ENCODE results near the gene THRB.

DNA sequence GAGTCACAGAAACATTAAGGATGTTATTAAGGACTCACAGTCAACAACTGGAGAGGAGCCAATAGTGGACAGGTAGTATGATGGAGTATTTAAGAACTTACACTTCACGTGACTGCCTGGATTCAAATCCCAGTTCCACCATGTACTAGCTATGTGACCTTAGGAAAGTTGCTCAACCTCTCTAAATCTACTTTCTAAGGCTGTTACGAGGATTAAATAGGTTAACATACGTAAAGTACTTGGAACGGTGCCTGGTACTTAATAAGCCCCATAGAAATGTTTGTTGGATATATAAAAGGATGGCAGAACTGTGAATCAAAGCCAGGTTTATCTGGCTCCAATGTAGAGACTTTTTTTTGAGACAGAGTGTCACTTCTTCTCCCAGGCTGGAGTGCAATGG is 24.4 kb downstream of the THRB start:
- TF ChIP-seq, protein P1, sequence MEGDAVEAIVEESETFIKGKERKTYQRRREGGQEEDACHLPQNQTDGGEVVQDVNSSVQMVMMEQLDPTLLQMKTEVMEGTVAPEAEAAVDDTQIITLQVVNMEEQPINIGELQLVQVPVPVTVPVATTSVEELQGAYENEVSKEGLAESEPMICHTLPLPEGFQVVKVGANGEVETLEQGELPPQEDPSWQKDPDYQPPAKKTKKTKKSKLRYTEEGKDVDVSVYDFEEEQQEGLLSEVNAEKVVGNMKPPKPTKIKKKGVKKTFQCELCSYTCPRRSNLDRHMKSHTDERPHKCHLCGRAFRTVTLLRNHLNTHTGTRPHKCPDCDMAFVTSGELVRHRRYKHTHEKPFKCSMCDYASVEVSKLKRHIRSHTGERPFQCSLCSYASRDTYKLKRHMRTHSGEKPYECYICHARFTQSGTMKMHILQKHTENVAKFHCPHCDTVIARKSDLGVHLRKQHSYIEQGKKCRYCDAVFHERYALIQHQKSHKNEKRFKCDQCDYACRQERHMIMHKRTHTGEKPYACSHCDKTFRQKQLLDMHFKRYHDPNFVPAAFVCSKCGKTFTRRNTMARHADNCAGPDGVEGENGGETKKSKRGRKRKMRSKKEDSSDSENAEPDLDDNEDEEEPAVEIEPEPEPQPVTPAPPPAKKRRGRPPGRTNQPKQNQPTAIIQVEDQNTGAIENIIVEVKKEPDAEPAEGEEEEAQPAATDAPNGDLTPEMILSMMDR (IDR thresholded peaks at IDR 0.05) = no peak
- TF ChIP-seq, protein P2, sequence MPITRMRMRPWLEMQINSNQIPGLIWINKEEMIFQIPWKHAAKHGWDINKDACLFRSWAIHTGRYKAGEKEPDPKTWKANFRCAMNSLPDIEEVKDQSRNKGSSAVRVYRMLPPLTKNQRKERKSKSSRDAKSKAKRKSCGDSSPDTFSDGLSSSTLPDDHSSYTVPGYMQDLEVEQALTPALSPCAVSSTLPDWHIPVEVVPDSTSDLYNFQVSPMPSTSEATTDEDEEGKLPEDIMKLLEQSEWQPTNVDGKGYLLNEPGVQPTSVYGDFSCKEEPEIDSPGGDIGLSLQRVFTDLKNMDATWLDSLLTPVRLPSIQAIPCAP (CRISPR knock-in tag; IDR thresholded peaks at IDR 0.05) = no peak
- TF ChIP-seq TEAD1 (CRISPR knock-in tag; IDR thresholded peaks at IDR 0.05) (no peak), NR1H2 (CRISPR knock-in tag; IDR thresholded peaks at IDR 0.05) (no peak), NFYB (CRISPR knock-in tag; conservative IDR thresholded peaks at IDR 0.05; ENCODE audit: low read depth) (no peak), CBFB (CRISPR knock-in tag; IDR thresholded peaks at IDR 0.05; ENCODE audit: low read depth) (no peak), MLX (CRISPR knock-in tag; IDR thresholded peaks at IDR 0.05) (no peak), MYBL2 (CRISPR knock-in tag; IDR thresholded peaks at IDR 0.05) (no peak), SP1 (CRISPR knock-in tag; conservative IDR thresholded peaks at IDR 0.05) (no peak), ARID4B (CRISPR knock-in tag; IDR thresholded peaks at IDR 0.05; ENCODE audit: borderline replicate concordance) (no peak), ZNF232 (CRISPR knock-in tag; IDR thresholded peaks at IDR 0.05) (no peak)
- TF ChIP-seq, protein P3, sequence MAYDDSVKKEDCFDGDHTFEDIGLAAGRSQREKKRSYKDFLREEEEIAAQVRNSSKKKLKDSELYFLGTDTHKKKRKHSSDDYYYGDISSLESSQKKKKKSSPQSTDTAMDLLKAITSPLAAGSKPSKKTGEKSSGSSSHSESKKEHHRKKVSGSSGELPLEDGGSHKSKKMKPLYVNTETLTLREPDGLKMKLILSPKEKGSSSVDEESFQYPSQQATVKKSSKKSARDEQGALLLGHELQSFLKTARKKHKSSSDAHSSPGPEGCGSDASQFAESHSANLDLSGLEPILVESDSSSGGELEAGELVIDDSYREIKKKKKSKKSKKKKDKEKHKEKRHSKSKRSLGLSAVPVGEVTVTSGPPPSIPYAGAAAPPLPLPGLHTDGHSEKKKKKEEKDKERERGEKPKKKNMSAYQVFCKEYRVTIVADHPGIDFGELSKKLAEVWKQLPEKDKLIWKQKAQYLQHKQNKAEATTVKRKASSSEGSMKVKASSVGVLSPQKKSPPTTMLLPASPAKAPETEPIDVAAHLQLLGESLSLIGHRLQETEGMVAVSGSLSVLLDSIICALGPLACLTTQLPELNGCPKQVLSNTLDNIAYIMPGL (CRISPR knock-in tag; IDR thresholded peaks at IDR 0.05) = no peak
- TF ChIP-seq, protein P4, sequence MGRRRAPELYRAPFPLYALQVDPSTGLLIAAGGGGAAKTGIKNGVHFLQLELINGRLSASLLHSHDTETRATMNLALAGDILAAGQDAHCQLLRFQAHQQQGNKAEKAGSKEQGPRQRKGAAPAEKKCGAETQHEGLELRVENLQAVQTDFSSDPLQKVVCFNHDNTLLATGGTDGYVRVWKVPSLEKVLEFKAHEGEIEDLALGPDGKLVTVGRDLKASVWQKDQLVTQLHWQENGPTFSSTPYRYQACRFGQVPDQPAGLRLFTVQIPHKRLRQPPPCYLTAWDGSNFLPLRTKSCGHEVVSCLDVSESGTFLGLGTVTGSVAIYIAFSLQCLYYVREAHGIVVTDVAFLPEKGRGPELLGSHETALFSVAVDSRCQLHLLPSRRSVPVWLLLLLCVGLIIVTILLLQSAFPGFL (CRISPR knock-in tag; IDR thresholded peaks at IDR 0.05; ENCODE audit: borderline replicate concordance) = no peak
- TF ChIP-seq, protein P5, sequence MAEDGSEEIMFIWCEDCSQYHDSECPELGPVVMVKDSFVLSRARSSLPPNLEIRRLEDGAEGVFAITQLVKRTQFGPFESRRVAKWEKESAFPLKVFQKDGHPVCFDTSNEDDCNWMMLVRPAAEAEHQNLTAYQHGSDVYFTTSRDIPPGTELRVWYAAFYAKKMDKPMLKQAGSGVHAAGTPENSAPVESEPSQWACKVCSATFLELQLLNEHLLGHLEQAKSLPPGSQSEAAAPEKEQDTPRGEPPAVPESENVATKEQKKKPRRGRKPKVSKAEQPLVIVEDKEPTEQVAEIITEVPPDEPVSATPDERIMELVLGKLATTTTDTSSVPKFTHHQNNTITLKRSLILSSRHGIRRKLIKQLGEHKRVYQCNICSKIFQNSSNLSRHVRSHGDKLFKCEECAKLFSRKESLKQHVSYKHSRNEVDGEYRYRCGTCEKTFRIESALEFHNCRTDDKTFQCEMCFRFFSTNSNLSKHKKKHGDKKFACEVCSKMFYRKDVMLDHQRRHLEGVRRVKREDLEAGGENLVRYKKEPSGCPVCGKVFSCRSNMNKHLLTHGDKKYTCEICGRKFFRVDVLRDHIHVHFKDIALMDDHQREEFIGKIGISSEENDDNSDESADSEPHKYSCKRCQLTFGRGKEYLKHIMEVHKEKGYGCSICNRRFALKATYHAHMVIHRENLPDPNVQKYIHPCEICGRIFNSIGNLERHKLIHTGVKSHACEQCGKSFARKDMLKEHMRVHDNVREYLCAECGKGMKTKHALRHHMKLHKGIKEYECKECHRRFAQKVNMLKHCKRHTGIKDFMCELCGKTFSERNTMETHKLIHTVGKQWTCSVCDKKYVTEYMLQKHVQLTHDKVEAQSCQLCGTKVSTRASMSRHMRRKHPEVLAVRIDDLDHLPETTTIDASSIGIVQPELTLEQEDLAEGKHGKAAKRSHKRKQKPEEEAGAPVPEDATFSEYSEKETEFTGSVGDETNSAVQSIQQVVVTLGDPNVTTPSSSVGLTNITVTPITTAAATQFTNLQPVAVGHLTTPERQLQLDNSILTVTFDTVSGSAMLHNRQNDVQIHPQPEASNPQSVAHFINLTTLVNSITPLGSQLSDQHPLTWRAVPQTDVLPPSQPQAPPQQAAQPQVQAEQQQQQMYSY (CRISPR knock-in tag; IDR thresholded peaks at IDR 0.05) = no peak
